WTC11 (cell line): ENCODE results near the gene PRR5L.

ENCODE experiments used
- ESRRA ChIP-seq: sonication (generic); formaldehyde crosslinking; IDR thresholded peaks from 2 replicates; pipeline ENCODE4 v1.8.1; 2022; ENCODE audit warnings: mild to moderate bottlenecking, missing genetic modification reagents, borderline replicate concordance
- GABPB1 ChIP-seq: sonication (generic); formaldehyde crosslinking; IDR thresholded peaks from 2 replicates; pipeline ENCODE4 v1.8.1; 2023; ENCODE audit warnings: mild to moderate bottlenecking, missing genetic modification reagents
- NFYB ChIP-seq: sonication (generic); formaldehyde crosslinking; conservative IDR thresholded peaks from 2 replicates; pipeline ENCODE4 v1.8.0; 2022; ENCODE audit warnings: low read depth, missing genetic modification reagents
- RELA ChIP-seq: sonication (generic); formaldehyde crosslinking; IDR thresholded peaks from 2 replicates; pipeline ENCODE4 v1.8.1; 2022; ENCODE audit warnings: missing genetic modification reagents, mild to moderate bottlenecking, borderline replicate concordance
- SMAD3 ChIP-seq: sonication (generic); formaldehyde crosslinking; IDR thresholded peaks from 2 replicates; pipeline ENCODE4 v1.8.0; 2022; ENCODE audit warnings: missing genetic modification reagents, mild to moderate bottlenecking, borderline replicate concordance
- TF ChIP-seq, protein P1 (sequence below): sonication (generic); formaldehyde crosslinking; IDR thresholded peaks from 2 replicates; pipeline ENCODE4 v1.8.1; 2023; ENCODE audit warnings: mild to moderate bottlenecking, missing genetic modification reagents
- TF ChIP-seq, protein P2 (sequence below): fragments of 200-600 bp; IDR thresholded peaks from 2 replicates; pipeline ENCODE4 v1.8.0; 2022; ENCODE audit warnings: antibody characterized with exemption
- TF ChIP-seq, protein P3 (sequence below): sonication (generic); formaldehyde crosslinking; IDR thresholded peaks from 2 replicates; pipeline ENCODE4 v1.8.1; 2022; ENCODE audit warnings: mild to moderate bottlenecking, missing genetic modification reagents, moderate library complexity, borderline replicate concordance
- TF ChIP-seq, protein P4 (sequence below): sonication (generic); formaldehyde crosslinking; IDR thresholded peaks from 2 replicates; pipeline ENCODE4 v1.8.1; 2022; ENCODE audit warnings: mild to moderate bottlenecking, moderate library complexity, missing genetic modification reagents

DNA sequence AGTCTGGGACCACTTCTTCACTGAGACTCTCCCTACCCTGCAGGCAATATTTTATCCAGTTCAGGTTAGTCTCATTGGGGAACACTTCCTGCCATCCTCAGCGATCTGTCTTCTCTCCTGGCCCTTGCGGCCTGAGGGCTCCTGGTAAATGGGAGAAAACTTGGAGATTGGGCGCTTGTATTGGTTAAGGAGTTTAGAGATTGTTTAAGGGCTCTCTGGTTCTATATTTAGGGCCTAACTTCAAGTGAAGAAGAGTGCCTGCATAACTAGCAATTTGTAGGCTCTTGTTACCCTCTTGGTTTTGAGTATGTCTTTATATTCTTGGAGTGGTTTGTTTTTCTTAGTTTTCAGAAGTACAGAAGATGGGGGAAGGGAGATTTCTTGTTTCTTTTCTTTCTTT is 141.3 kb downstream of the PRR5L start:
- TF ChIP-seq, protein P1, sequence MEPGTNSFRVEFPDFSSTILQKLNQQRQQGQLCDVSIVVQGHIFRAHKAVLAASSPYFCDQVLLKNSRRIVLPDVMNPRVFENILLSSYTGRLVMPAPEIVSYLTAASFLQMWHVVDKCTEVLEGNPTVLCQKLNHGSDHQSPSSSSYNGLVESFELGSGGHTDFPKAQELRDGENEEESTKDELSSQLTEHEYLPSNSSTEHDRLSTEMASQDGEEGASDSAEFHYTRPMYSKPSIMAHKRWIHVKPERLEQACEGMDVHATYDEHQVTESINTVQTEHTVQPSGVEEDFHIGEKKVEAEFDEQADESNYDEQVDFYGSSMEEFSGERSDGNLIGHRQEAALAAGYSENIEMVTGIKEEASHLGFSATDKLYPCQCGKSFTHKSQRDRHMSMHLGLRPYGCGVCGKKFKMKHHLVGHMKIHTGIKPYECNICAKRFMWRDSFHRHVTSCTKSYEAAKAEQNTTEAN (CRISPR knock-in tag) = no peak
- TF ChIP-seq, protein P2, sequence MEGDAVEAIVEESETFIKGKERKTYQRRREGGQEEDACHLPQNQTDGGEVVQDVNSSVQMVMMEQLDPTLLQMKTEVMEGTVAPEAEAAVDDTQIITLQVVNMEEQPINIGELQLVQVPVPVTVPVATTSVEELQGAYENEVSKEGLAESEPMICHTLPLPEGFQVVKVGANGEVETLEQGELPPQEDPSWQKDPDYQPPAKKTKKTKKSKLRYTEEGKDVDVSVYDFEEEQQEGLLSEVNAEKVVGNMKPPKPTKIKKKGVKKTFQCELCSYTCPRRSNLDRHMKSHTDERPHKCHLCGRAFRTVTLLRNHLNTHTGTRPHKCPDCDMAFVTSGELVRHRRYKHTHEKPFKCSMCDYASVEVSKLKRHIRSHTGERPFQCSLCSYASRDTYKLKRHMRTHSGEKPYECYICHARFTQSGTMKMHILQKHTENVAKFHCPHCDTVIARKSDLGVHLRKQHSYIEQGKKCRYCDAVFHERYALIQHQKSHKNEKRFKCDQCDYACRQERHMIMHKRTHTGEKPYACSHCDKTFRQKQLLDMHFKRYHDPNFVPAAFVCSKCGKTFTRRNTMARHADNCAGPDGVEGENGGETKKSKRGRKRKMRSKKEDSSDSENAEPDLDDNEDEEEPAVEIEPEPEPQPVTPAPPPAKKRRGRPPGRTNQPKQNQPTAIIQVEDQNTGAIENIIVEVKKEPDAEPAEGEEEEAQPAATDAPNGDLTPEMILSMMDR = no peak
- TF ChIP-seq, protein P3, sequence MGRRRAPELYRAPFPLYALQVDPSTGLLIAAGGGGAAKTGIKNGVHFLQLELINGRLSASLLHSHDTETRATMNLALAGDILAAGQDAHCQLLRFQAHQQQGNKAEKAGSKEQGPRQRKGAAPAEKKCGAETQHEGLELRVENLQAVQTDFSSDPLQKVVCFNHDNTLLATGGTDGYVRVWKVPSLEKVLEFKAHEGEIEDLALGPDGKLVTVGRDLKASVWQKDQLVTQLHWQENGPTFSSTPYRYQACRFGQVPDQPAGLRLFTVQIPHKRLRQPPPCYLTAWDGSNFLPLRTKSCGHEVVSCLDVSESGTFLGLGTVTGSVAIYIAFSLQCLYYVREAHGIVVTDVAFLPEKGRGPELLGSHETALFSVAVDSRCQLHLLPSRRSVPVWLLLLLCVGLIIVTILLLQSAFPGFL (CRISPR knock-in tag) = no peak
- TF ChIP-seq, protein P4, sequence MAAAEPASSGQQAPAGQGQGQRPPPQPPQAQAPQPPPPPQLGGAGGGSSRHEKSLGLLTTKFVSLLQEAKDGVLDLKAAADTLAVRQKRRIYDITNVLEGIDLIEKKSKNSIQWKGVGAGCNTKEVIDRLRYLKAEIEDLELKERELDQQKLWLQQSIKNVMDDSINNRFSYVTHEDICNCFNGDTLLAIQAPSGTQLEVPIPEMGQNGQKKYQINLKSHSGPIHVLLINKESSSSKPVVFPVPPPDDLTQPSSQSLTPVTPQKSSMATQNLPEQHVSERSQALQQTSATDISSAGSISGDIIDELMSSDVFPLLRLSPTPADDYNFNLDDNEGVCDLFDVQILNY (CRISPR knock-in tag) = no peak
- no peak for TF ChIP-seq GABPB1 (CRISPR knock-in tag)
- no peak for TF ChIP-seq ESRRA
- TF ChIP-seq SMAD3 (CRISPR knock-in tag) = no peak
- TF ChIP-seq NFYB (CRISPR knock-in tag) = no peak
- TF ChIP-seq RELA (CRISPR knock-in tag) = no peak
